ENCODE data around the gene SCGB2A2.

Gene SCGB2A2

GRCh38 chr11:62264004-62264403 is 6.0 kb upstream of the SCGB2A2 start:
- no peaks in the 10 kb centered on the region for H3K36me3 ChIP-seq (ENCODE audit: insufficient read depth, low read length)
- H3K4me1 ChIP-seq (ENCODE audit: insufficient read depth, low read length), result peaks cover 16% of the 10 kb centered on the region; the same call in 1 of the 2 replicates
- H3K9me3 ChIP-seq (ENCODE audit: control insufficient read depth, insufficient read depth, low read length), result no peaks in the 10 kb centered on the region
- no peak overlapping the region for H3K9ac ChIP-seq (ENCODE audit: low read depth, low read length)

GRCh38 chr11:62266558-62266957 is 3.4 kb upstream of the SCGB2A2 start:
- no peaks in the 10 kb centered on the region for H3K36me3 ChIP-seq (ENCODE audit: insufficient read depth, low read length)
- H3K9me3 ChIP-seq (ENCODE audit: control insufficient read depth, insufficient read depth, low read length), result no peaks in the 10 kb centered on the region
- H3K4me1 ChIP-seq (ENCODE audit: insufficient read depth, low read length), result peaks cover 5% of the 10 kb centered on the region; the same call in 1 of the 2 replicates
- H3K9ac ChIP-seq (ENCODE audit: low read depth, low read length), result no peak overlapping the region

DNA sequence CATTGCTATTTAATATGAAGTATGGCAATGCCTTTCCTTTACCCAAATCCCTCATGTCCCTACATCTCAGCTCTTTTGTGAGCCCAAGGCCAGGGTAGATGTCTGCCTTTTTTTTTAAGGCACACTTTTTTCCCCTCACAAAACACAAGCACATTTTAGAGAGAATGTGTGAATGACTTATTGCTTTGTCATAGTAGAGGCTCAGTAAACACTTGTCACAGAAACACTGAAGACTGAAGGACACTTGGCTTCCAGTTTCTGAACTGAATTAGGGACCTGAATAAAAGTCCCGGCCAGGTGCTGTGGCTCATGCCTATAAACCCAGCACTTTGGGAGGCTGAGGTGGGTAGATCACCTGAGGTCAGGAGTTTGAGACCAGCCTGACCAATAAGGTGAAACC is 2.9 kb upstream of the SCGB2A2 start:
- Histone ChIP-seq H3K36me3 (ENCODE audit: insufficient read depth, low read length) (no peaks in the 10 kb centered on the region), H3K9ac (ENCODE audit: low read depth, low read length) (no peak overlapping the region), H3K9me3 (ENCODE audit: control insufficient read depth, insufficient read depth, low read length) (no peaks in the 10 kb centered on the region), H3K4me1 (ENCODE audit: insufficient read depth, low read length) (peaks cover 5% of the 10 kb centered on the region; the same call in 1 of the 2 replicates)

DNA sequence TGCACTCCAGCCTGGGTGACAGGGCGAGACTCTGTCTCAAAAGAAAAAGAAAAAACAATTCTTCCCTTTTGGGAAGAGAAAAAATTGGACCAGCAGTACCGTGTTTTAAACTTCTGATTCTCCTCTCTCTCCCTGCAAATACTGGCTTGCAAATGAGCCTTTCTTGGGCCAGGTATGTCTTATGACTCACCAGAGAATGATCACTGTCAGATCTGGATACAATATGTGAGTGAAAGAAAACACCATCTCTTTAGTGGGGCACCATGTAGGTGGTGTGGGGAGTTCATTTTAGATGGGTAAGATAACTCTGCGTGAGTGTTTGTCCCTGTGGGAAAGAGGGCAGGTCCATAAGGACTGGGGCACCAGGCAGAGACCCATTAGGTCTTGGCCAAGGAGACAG is 2.4 kb upstream of the SCGB2A2 start:
- H3K36me3 ChIP-seq (ENCODE audit: insufficient read depth, low read length), result no peaks in the 10 kb centered on the region
- no peaks in the 10 kb centered on the region for H3K9me3 ChIP-seq (ENCODE audit: control insufficient read depth, insufficient read depth, low read length)
- no peak overlapping the region for H3K9ac ChIP-seq (ENCODE audit: low read depth, low read length)
- H3K4me1 ChIP-seq (ENCODE audit: insufficient read depth, low read length), result peaks cover 5% of the 10 kb centered on the region; the same call in 1 of the 2 replicates

DNA sequence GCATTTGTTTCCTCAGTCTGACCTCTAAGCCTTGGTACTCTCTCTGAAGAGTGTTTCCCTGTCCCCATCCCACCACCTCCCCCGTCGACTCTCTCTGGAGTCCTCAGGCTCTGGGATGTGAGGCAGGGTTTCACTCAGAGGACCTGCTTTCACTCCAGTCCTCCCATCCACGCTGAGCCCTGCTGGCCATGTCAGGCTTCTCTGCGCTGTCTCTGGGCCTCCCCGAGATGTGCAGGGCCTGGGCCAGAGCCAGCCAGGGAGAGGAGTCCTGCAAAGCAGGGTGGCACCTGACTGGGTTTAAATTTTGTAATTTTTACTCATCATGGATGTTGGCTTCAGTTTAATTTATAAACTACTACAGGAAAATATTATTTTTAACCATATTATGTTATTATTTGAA is 3.3 kb downstream of the SCGB2A2 start:
- H3K4me1 ChIP-seq (ENCODE audit: insufficient read depth, low read length), result no peaks in the 10 kb centered on the region
- no peaks in the 10 kb centered on the region; the same call in 1 of the 2 replicates for H3K9me3 ChIP-seq (ENCODE audit: control insufficient read depth, insufficient read depth, low read length)
- no peaks in the 10 kb centered on the region for H3K36me3 ChIP-seq (ENCODE audit: insufficient read depth, low read length)
- H3K9ac ChIP-seq (ENCODE audit: low read depth, low read length), result no peak overlapping the region

GRCh38 chr11:62273789-62274275 is 3.9 kb downstream of the SCGB2A2 start:
- Histone ChIP-seq H3K9me3 (ENCODE audit: control insufficient read depth, insufficient read depth, low read length) (no peaks in the 10 kb centered on the region; the same call in 1 of the 2 replicates), H3K36me3 (ENCODE audit: insufficient read depth, low read length) (no peaks in the 10 kb centered on the region), H3K4me1 (ENCODE audit: insufficient read depth, low read length) (no peaks in the 10 kb centered on the region), H3K9ac (ENCODE audit: low read depth, low read length) (no peak overlapping the region)

DNA sequence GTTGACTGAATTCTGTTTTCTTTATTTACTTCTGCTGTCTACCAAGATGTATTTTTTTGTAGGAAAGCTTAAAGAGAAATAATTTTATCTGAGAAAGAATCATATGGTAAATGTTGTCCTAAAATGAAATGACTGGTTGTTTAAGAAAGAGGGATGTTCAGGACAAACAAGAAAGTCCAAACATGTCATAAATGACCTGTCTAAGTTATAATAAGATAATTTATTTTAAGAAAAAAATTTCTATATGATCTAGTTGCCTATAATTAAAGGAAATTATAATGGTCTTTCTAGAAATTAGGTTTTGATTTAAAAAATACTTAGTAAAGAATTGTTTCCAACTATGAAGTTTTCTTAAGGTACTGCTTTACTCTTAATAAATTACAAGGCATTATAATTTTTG is 10.5 kb downstream of the SCGB2A2 start:
- no peak overlapping the region for H3K9ac ChIP-seq (ENCODE audit: low read depth, low read length)
- H3K36me3 ChIP-seq (ENCODE audit: insufficient read depth, low read length), result no peaks in the 10 kb centered on the region
- H3K4me1 ChIP-seq (ENCODE audit: insufficient read depth, low read length), result no peaks in the 10 kb centered on the region
- peaks cover 18% of the 10 kb centered on the region for H3K9me3 ChIP-seq (ENCODE audit: control insufficient read depth, insufficient read depth, low read length)

DNA sequence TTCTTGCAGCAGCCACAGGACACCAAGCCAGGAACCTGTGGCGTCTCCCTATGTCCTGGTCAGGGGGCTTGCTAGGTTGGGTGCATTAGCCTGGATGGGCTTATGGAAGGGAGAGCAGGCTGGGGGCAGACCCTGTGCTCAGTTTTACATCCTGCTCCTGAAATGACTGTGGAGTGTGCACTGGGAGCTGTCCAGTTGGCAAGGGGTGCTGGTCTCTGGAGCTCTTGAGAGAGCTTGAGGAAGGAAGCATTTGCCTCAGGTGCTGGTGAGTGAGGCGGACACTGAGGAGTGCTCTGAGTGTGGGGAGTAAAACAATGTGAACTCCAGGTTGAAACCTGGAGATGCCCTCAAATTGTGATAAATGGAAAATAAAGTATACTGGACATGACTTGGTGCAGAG is 25.5 kb downstream of the SCGB2A2 start:
- Histone ChIP-seq H3K9me3 (ENCODE audit: control insufficient read depth, insufficient read depth, low read length) (no peaks in the 10 kb centered on the region), H3K9ac (ENCODE audit: low read depth, low read length) (no peak overlapping the region), H3K4me1 (ENCODE audit: insufficient read depth, low read length) (no peaks in the 10 kb centered on the region), H3K36me3 (ENCODE audit: insufficient read depth, low read length) (no peaks in the 10 kb centered on the region)

GRCh38 chr11:62298975-62299374 is 29.0 kb downstream of the SCGB2A2 start, which contains the start of gene SCGB1D4:
SCGB1D4 (minus strand) TSS chr11:62299075; CDS start chr11:62299010, 65 bp downstream.
- no peak within 1 kb of the TSS for H3K9ac ChIP-seq (ENCODE audit: low read depth, low read length)
- H3K4me1 ChIP-seq (ENCODE audit: insufficient read depth, low read length), result no peaks in the 10 kb centered on the region
- no peaks in the 10 kb centered on the region for H3K9me3 ChIP-seq (ENCODE audit: control insufficient read depth, insufficient read depth, low read length)
- no peaks in the 10 kb centered on the region for H3K36me3 ChIP-seq (ENCODE audit: insufficient read depth, low read length)

DNA sequence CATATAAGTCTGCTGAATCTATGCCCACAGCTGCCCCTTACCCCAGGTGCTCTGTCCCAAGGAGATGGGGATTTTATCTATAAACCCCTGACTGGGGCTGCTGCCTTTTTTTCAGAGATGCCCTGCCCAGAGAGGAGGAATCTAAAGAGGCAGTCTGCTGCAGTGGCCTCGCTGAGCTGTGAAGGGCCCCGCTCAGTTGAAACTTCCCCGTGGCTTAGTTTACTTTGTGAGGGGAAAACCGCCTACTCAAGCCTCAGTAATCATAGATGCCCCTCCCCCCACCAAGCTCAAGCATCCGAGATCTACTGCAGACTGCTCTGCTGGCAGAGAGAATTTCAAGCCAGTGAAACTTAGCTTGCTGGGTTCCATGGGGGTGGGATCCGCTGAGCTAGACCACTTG is 36.3 kb downstream of the SCGB2A2 start:
- Histone ChIP-seq H3K4me1 (ENCODE audit: insufficient read depth, low read length) (no peaks in the 10 kb centered on the region; the same call in 1 of the 2 replicates), H3K36me3 (ENCODE audit: insufficient read depth, low read length) (no peaks in the 10 kb centered on the region), H3K9me3 (ENCODE audit: control insufficient read depth, insufficient read depth, low read length) (no peaks in the 10 kb centered on the region; the same call in 1 of the 2 replicates), H3K9ac (ENCODE audit: low read depth, low read length) (no peak overlapping the region)

DNA sequence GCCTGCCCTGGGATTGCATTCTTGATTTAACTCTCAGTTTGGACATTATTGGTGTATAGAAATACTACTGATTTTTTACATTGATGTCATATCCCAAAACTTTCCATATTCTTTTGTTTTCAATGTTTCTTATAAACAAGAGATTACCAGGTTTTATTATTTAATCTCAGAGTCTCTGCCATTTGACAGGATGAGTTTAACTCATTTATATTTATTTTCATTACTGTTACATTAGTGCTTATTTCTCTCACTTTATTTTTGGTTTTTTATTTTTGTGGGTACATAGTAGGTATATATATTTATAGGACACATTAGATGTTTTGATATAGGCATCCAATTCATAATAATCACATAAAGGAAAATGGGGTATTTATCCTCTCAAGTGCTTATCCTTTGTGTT is 38.0 kb downstream of the SCGB2A2 start:
- Histone ChIP-seq H3K9ac (ENCODE audit: low read depth, low read length) (no peak overlapping the region), H3K4me1 (ENCODE audit: insufficient read depth, low read length) (no peaks in the 10 kb centered on the region; the same call in 1 of the 2 replicates), H3K9me3 (ENCODE audit: control insufficient read depth, insufficient read depth, low read length) (no peaks in the 10 kb centered on the region; the same call in 1 of the 2 replicates), H3K36me3 (ENCODE audit: insufficient read depth, low read length) (no peaks in the 10 kb centered on the region)

DNA sequence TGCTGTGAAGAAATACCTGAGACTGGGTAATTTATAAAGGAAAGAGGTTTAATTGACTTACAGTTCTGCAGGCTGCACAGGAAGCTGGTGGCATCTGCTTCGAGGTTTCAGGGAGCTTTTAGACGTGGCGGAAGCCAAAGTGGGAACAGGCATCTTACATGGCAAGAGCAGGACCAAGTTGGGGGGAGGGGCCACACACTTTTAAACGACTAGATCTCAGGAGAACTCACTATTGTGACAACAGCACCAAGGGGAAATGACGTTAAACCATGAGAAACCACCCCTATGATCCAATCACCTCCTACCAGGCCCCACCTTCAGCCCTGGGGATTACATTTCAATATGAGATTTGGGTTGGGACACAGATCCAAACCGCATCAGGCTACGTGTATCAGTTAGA is 40.0 kb downstream of the SCGB2A2 start:
- Histone ChIP-seq H3K9me3 (ENCODE audit: control insufficient read depth, insufficient read depth, low read length) (no peaks in the 10 kb centered on the region; the same call in 1 of the 2 replicates), H3K4me1 (ENCODE audit: insufficient read depth, low read length) (no peaks in the 10 kb centered on the region; the same call in 1 of the 2 replicates), H3K36me3 (ENCODE audit: insufficient read depth, low read length) (no peaks in the 10 kb centered on the region), H3K9ac (ENCODE audit: low read depth, low read length) (no peak overlapping the region)

GRCh38 chr11:62315431-62315830 is 45.5 kb downstream of the SCGB2A2 start:
- Histone ChIP-seq H3K4me1 (ENCODE audit: insufficient read depth, low read length) (no peaks in the 10 kb centered on the region; the same call in 1 of the 2 replicates), H3K9ac (ENCODE audit: low read depth, low read length) (no peak overlapping the region), H3K36me3 (ENCODE audit: insufficient read depth, low read length) (no peaks in the 10 kb centered on the region), H3K9me3 (ENCODE audit: control insufficient read depth, insufficient read depth, low read length) (no peaks in the 10 kb centered on the region)

- no peaks in the 10 kb centered on the region for H3K9me3 ChIP-seq (ENCODE audit: control insufficient read depth, insufficient read depth, low read length)
Observed at GRCh38 chr11:62322524-62322923, 52.6 kb downstream of the SCGB2A2 start.

More at GRCh38 chr11:62322524-62322923, 52.6 kb downstream of the SCGB2A2 start:
- Histone ChIP-seq H3K36me3 (ENCODE audit: insufficient read depth, low read length) (no peaks in the 10 kb centered on the region), H3K4me1 (ENCODE audit: insufficient read depth, low read length) (no peaks in the 10 kb centered on the region), H3K9ac (ENCODE audit: low read depth, low read length) (no peak overlapping the region)
